Right lung (tissue), 10 donors: ENCODE results near the gene USH2A. TPM values are rescaled to one million over a fixed set of nuclear protein-coding genes. Genes with fewer than 3 reads are reported as not detected.

Experiments
- DNase-seq, 2 donors: peaks; one replicate each; pipeline ENCODE4 v3.0.0-alpha.2; 2013
- long read RNA-seq, 8 donors: transcript quantifications; one replicate each; lab custom pipeline, GENCODE V29; 2026
- polyA plus RNA-seq, 5 donors: library from polyadenylated mRNA; unstranded; fragments of 120-200 nt; gene quantifications; one replicate each; pipeline versions ENCODE4 v1.2.1 to v1.2.3, GENCODE V29; 2013; ENCODE audit warnings: inconsistent platforms in 1 of 5, low replicate concordance in 1 of 5; ENCODE audit not compliant: insufficient read length in 5 of 5, insufficient read depth in 1 of 5

Gene USH2A
- under 1 TPM; 0.03 to 0.10 (median 0.06) TPM for polyA plus RNA-seq
- long read RNA-seq, donor 1 = 0 reads
- long read RNA-seq, donor 2 = 0 reads
- long read RNA-seq, donor 3 = 0 reads
- long read RNA-seq, donor 4 = 0 reads
- long read RNA-seq, donor 5 = 0 reads
- long read RNA-seq, donor 6 = 0 reads
- long read RNA-seq, donor 7 = 0 reads
- long read RNA-seq, donor 8 = 0 reads

GRCh38 chr1:216422821-216423520 lies at the start of gene USH2A:
USH2A (minus strand) TSS chr1:216423448; CDS start chr1:216422336, 1,112 bp downstream.
- peak in 1 of 2 donors; percentile 8 for DNase-seq

GRCh38 chr1:216466162-216466801 lies 43.0 kb upstream of the USH2A start:
- DNase-seq = no peak

GRCh38 chr1:216464489-216464888 lies 41.2 kb upstream of the USH2A start:
- no peak for DNase-seq

GRCh38 chr1:216462066-216462775 lies 39.0 kb upstream of the USH2A start:
- DNase-seq = no peak

GRCh38 chr1:216461466-216461865 lies 38.2 kb upstream of the USH2A start:
- no peak for DNase-seq

- DNase-seq = no peak
These were observed 36.5 kb upstream of the USH2A start for GRCh38 chr1:216459651-216460207.

GRCh38 chr1:216458812-216459211 lies 35.6 kb upstream of the USH2A start:
- DNase-seq = no peak

- no peak for DNase-seq
These were observed 34.1 kb upstream of the USH2A start for GRCh38 chr1:216457356-216457755.

- no peak for DNase-seq
These were observed 33.4 kb upstream of the USH2A start for GRCh38 chr1:216456682-216457081.

- no peak for DNase-seq
These were observed 30.5 kb upstream of the USH2A start for GRCh38 chr1:216453777-216454176.

GRCh38 chr1:216450227-216450626 lies 27.0 kb upstream of the USH2A start:
- DNase-seq = no peak

GRCh38 chr1:216448011-216448510 lies 24.8 kb upstream of the USH2A start:
- DNase-seq = no peak

- no peak for DNase-seq
These were observed 14.4 kb upstream of the USH2A start for GRCh38 chr1:216437603-216438002.

- DNase-seq = no peak
These were observed 11.0 kb upstream of the USH2A start for GRCh38 chr1:216434232-216434631.

GRCh38 chr1:216433175-216433574 lies 9.9 kb upstream of the USH2A start:
- no peak for DNase-seq

- no peak for DNase-seq
These were observed 7.5 kb upstream of the USH2A start for GRCh38 chr1:216430744-216431143.

GRCh38 chr1:216425577-216425976 lies 2.3 kb upstream of the USH2A start:
- no peak for DNase-seq

- DNase-seq = no peak
These were observed 2.5 kb downstream of the USH2A start for GRCh38 chr1:216420746-216421145.

GRCh38 chr1:216420263-216420662 lies 3.0 kb downstream of the USH2A start:
- no peak for DNase-seq

GRCh38 chr1:216416488-216416887 lies 6.8 kb downstream of the USH2A start:
- no peak for DNase-seq

- DNase-seq = no peak
These were observed 13.2 kb downstream of the USH2A start for GRCh38 chr1:216410026-216410425.

- DNase-seq = no peak
These were observed 32.3 kb downstream of the USH2A start for GRCh38 chr1:216390956-216391355.
